CD4-positive, alpha-beta memory T cell (primary cell): ENCODE measurements around the gene TREX2. TPM values are rescaled to one million over a fixed set of nuclear protein-coding genes. Genes with fewer than 3 reads are reported as not detected.

Experiments
- CTCF ChIA-PET: fragments of 350-600 bp; sonication (Branson Sonifier 250); formaldehyde crosslinking; loops from one replicate; lab custom pipeline; 2021; ENCODE audit warnings: inconsistent platforms; ENCODE audit not compliant: partially characterized antibody; lab: Charles Lee
- POLR2A ChIA-PET: fragments of 350-600 bp; sonication (Branson Sonifier 250); formaldehyde crosslinking; loops from one replicate; lab custom pipeline; 2021; ENCODE audit not compliant: partially characterized antibody; lab: Charles Lee
- DNase-seq, 5 donors: peaks; one replicate each; pipeline versions ENCODE4 v3.0.0 to v3.0.0-alpha.2; 2020 to 2022; ENCODE audit warnings: mixed read lengths in 1 of 5
- H3K27ac ChIP-seq: one replicate; pipeline ENCODE4 v1.7.0; 2013; ENCODE audit warnings: low read depth, low read length
- H3K27me3 ChIP-seq: 2 replicates; pipeline ENCODE4 v1.7.0; 2013; ENCODE audit warnings: mild to moderate bottlenecking, low read length, moderate library complexity; ENCODE audit not compliant: insufficient read depth
- H3K36me3 ChIP-seq: 2 replicates; pipeline ENCODE4 v1.7.0; 2013; ENCODE audit warnings: mild to moderate bottlenecking, low read length, moderate library complexity; ENCODE audit not compliant: insufficient read depth
- H3K4me1 ChIP-seq: 2 replicates; pipeline ENCODE4 v1.7.0; 2013; ENCODE audit warnings: mild to moderate bottlenecking, low read length, moderate library complexity; ENCODE audit not compliant: insufficient read depth
- H3K4me3 ChIP-seq, 2 donors: one replicate each; pipeline ENCODE4 v1.7.0; 2013; ENCODE audit warnings: low read length in 2 of 2, mild to moderate bottlenecking in 1 of 2
- H3K9me3 ChIP-seq, 2 donors: one replicate each; pipeline ENCODE4 v1.7.0; 2013; ENCODE audit warnings: low read length in 2 of 2, control low read depth in 1 of 2; ENCODE audit not compliant: control insufficient read depth in 1 of 2
- H3K27ac Mint-ChIP-seq, 7 donors: one replicate each; pipeline ENCODE4 v1.8.0; 2020 to 2021; ENCODE audit warnings: mixed read lengths in 7 of 7, mild to moderate bottlenecking in 6 of 7, inconsistent platforms in 3 of 7, moderate library complexity in 3 of 7
- H3K27me3 Mint-ChIP-seq, 2 donors: one replicate each; pipeline ENCODE4 v1.8.0; 2020 to 2021; ENCODE audit warnings: mixed read lengths in 2 of 2
- H3K36me3 Mint-ChIP-seq, 2 donors: one replicate each; pipeline ENCODE4 v1.8.0; 2020 to 2021; ENCODE audit warnings: mixed read lengths in 2 of 2, inconsistent platforms in 1 of 2, mild to moderate bottlenecking in 1 of 2
- H3K4me1 Mint-ChIP-seq, 4 donors: one replicate each; pipeline ENCODE4 v1.8.0; 2020 to 2021; ENCODE audit warnings: mixed read lengths in 4 of 4, mild to moderate bottlenecking in 1 of 4
- H3K4me3 Mint-ChIP-seq, 8 donors: one replicate each; pipeline ENCODE4 v1.8.0; 2020 to 2021; ENCODE audit warnings: mixed read lengths in 8 of 8, mild to moderate bottlenecking in 7 of 8, moderate library complexity in 6 of 8, inconsistent platforms in 3 of 8
- H3K9me3 Mint-ChIP-seq, 8 donors: one replicate each; pipeline ENCODE4 v1.8.0; 2020 to 2021; ENCODE audit warnings: mixed read lengths in 8 of 8, mild to moderate bottlenecking in 5 of 8, inconsistent platforms in 3 of 8, moderate library complexity in 1 of 8
- intact Hi-C: fragments of 100-400 bp; cut with micrococcal nuclease; formaldehyde crosslinking; loops from one replicate; pipeline ENCODE4 v1.15.1; 2023
- polyA plus RNA-seq, 2 donors: library from polyadenylated mRNA; unstranded; fragments of 300-500 nt; fragmentation: Illumina TruSeq; gene quantifications; one replicate each; pipeline ENCODE4 v1.2.3, GENCODE V29; 2021
- total RNA-seq, 2 experiments: library from RNA; stranded (reverse); gene quantifications; one replicate each; pipeline ENCODE4 v1.2.3, GENCODE V29; 2021

The TREX2 gene
- total and polyA plus RNA-seq, 4 experiments from 2014 or later: 0.63 to 4.5 (median 4.0) TPM; not detected in 1

GRCh38 chrX:153459986-153460385 lies 14.1 kb upstream of the TREX2 start:
- Mint-ChIP-seq H3K9me3 (no peaks in the 10 kb centered on the region), H3K4me3 (no peak overlapping the region), H3K27me3 (no peaks in the 10 kb centered on the region), H3K36me3 (peaks cover 12 to 31% of the 10 kb centered on the region in 2 donors), H3K27ac (no peak overlapping the region), H3K4me1 (peaks cover 0 to 1% (median 0%) of the 10 kb centered on the region in 4 donors)
- Histone ChIP-seq H3K27me3 (no peaks in the 10 kb centered on the region), H3K4me3 (no peak overlapping the region), H3K36me3 (peaks cover 7% of the 10 kb centered on the region), H3K27ac (no peak overlapping the region), H3K9me3 (no peaks in the 10 kb centered on the region), H3K4me1 (no peaks in the 10 kb centered on the region)
- POLR2A ChIA-PET: no interaction called here
- CTCF ChIA-PET: interaction anchor here (1.3 to 4.1 kb wide), 4 partner anchors 14 to 48 kb away, joined by 3 to 36 read pairs (median 4); partner anchors contain the start of genes TREX2 and ZFP92
- no peak for DNase-seq
- intact Hi-C loops: no loop called here

- Histone ChIP-seq H3K27ac (no peak overlapping the region), H3K4me3 (no peak overlapping the region), H3K9me3 (no peaks in the 10 kb centered on the region), H3K36me3 (peaks cover 7% of the 10 kb centered on the region), H3K4me1 (no peaks in the 10 kb centered on the region), H3K27me3 (no peaks in the 10 kb centered on the region)
- intact Hi-C loops: no loop called here
- Mint-ChIP-seq H3K4me1 (peaks cover 0 to 1% (median 0%) of the 10 kb centered on the region in 4 donors), H3K27ac (peak overlapping the region in 1 of 7 donors; percentile 47), H3K9me3 (no peaks in the 10 kb centered on the region), H3K27me3 (no peaks in the 10 kb centered on the region), H3K36me3 (peaks cover 12 to 24% of the 10 kb centered on the region in 2 donors), H3K4me3 (no peak overlapping the region)
- no peak for DNase-seq
- ChIA-PET CTCF (interaction anchor here (4.1 kb wide), 1 partner anchor 49 kb away, joined by 36 read pairs; no protein-coding TSS in a partner anchor), POLR2A (no interaction called here)
These were observed 12.6 kb upstream of the TREX2 start for GRCh38 chrX:153458476-153458875.

GRCh38 chrX:153457827-153458466 lies 12.1 kb upstream of the TREX2 start:
- DNase-seq: no peak
- Histone ChIP-seq H3K27ac (no peak overlapping the region), H3K4me1 (no peaks in the 10 kb centered on the region), H3K4me3 (no peak overlapping the region), H3K36me3 (peaks cover 7% of the 10 kb centered on the region), H3K9me3 (no peaks in the 10 kb centered on the region), H3K27me3 (no peaks in the 10 kb centered on the region)
- Mint-ChIP-seq H3K36me3 (peaks cover 12 to 26% of the 10 kb centered on the region in 2 donors), H3K27ac (no peak overlapping the region), H3K4me3 (no peak overlapping the region), H3K9me3 (no peaks in the 10 kb centered on the region), H3K27me3 (no peaks in the 10 kb centered on the region), H3K4me1 (peaks cover 0 to 1% (median 0%) of the 10 kb centered on the region in 4 donors)
- intact Hi-C loops: no loop called here
- ChIA-PET CTCF (interaction anchor here (0.8 to 4.1 kb wide), 2 partner anchors 50 to 51 kb away, joined by 3 to 36 read pairs; no protein-coding TSS in a partner anchor), POLR2A (no interaction called here)

GRCh38 chrX:153457136-153457825 lies 11.4 kb upstream of the TREX2 start:
- no peaks in the 10 kb centered on the region for H3K9me3 ChIP-seq
- peaks cover 7% of the 10 kb centered on the region for H3K36me3 ChIP-seq
- no peak overlapping the region for H3K4me3 ChIP-seq
- CTCF ChIA-PET: interaction anchor here (0.8 kb wide), 1 partner anchor 50 kb away, joined by 3 read pairs; no protein-coding TSS in a partner anchor
- no peaks in the 10 kb centered on the region for H3K27me3 ChIP-seq
- Mint-ChIP-seq H3K36me3 (peaks cover 12 to 28% of the 10 kb centered on the region in 2 donors), H3K9me3 (no peaks in the 10 kb centered on the region), H3K4me3 (no peak overlapping the region), H3K4me1 (peaks cover 0 to 1% (median 0%) of the 10 kb centered on the region in 4 donors), H3K27me3 (no peaks in the 10 kb centered on the region), H3K27ac (peak overlapping the region in 1 of 7 donors; percentile 24)
- intact Hi-C loops: no loop called here
- DNase-seq: no peak
- no peaks in the 10 kb centered on the region for H3K4me1 ChIP-seq
- POLR2A ChIA-PET: no interaction called here
- H3K27ac ChIP-seq: no peak overlapping the region

- Histone ChIP-seq H3K4me3 (no peak overlapping the region), H3K4me1 (no peaks in the 10 kb centered on the region), H3K27me3 (no peaks in the 10 kb centered on the region), H3K9me3 (no peaks in the 10 kb centered on the region), H3K36me3 (peaks cover 6% of the 10 kb centered on the region), H3K27ac (no peak overlapping the region)
- Mint-ChIP-seq H3K4me3 (no peak overlapping the region), H3K36me3 (peaks cover 10 to 28% of the 10 kb centered on the region in 2 donors), H3K27me3 (no peaks in the 10 kb centered on the region), H3K4me1 (peaks cover 0 to 1% (median 0%) of the 10 kb centered on the region in 4 donors), H3K9me3 (no peaks in the 10 kb centered on the region), H3K27ac (no peak overlapping the region)
- intact Hi-C loops: no loop called here
- CTCF ChIA-PET: no interaction called here
- DNase-seq: no peak
- POLR2A ChIA-PET: no interaction called here
These were observed 10.8 kb upstream of the TREX2 start for GRCh38 chrX:153456704-153457103.

- CTCF ChIA-PET: no interaction called here
- intact Hi-C loops: no loop called here
- Histone ChIP-seq H3K27ac (no peak overlapping the region), H3K9me3 (no peaks in the 10 kb centered on the region), H3K4me1 (no peaks in the 10 kb centered on the region), H3K27me3 (no peaks in the 10 kb centered on the region), H3K36me3 (peaks cover under 1% of the 10 kb centered on the region), H3K4me3 (no peak overlapping the region)
- Mint-ChIP-seq H3K36me3 (peaks cover 7 to 28% of the 10 kb centered on the region in 2 donors), H3K27ac (no peak overlapping the region), H3K4me3 (no peak overlapping the region), H3K4me1 (peaks cover 0 to 1% (median 0%) of the 10 kb centered on the region in 4 donors), H3K9me3 (no peaks in the 10 kb centered on the region), H3K27me3 (no peaks in the 10 kb centered on the region)
- DNase-seq: no peak
- POLR2A ChIA-PET: no interaction called here
These were observed 10.3 kb upstream of the TREX2 start for GRCh38 chrX:153456161-153456560.

GRCh38 chrX:153455571-153455970 lies 9.7 kb upstream of the TREX2 start:
- no peak overlapping the region for H3K27ac ChIP-seq
- no peaks in the 10 kb centered on the region for H3K4me1 ChIP-seq
- DNase-seq: no peak
- intact Hi-C loops: no loop called here
- H3K9me3 Mint-ChIP-seq: no peaks in the 10 kb centered on the region
- H3K4me3 Mint-ChIP-seq: no peak overlapping the region
- H3K27me3 Mint-ChIP-seq: no peaks in the 10 kb centered on the region
- H3K4me3 ChIP-seq: no peak overlapping the region
- H3K27me3 ChIP-seq: no peaks in the 10 kb centered on the region
- H3K27ac Mint-ChIP-seq: no peak overlapping the region
- no peaks in the 10 kb centered on the region for H3K36me3 ChIP-seq
- peaks cover 0 to 1% (median 0%) of the 10 kb centered on the region in 4 donors for H3K4me1 Mint-ChIP-seq
- peaks cover 3 to 28% of the 10 kb centered on the region in 2 donors for H3K36me3 Mint-ChIP-seq
- ChIA-PET POLR2A (no interaction called here), CTCF (no interaction called here)
- H3K9me3 ChIP-seq: no peaks in the 10 kb centered on the region
